H1 (cell line): Measurements from ENCODE around the gene DHX57. TPM values are rescaled to one million over a fixed set of nuclear protein-coding genes. Genes with fewer than 3 reads are reported as not detected.

Experiments
- NANOG ChIP-seq: IDR thresholded peaks from 2 replicates; pipeline ENCODE4 v1.6.1; 2011; ENCODE audit warnings: low read length, low read depth, mild to moderate bottlenecking, inconsistent platforms; ENCODE audit not compliant: insufficient read depth, poor library complexity, severe bottlenecking
- TBP ChIP-seq: IDR thresholded peaks from 2 replicates; pipeline ENCODE4 v1.6.1; 2011; ENCODE audit warnings: low read depth, low read length, improper control_type of control experiment
- TEAD4 ChIP-seq: IDR thresholded peaks from 2 replicates; pipeline ENCODE4 v1.6.1; 2012; ENCODE audit warnings: low read depth, low read length, inconsistent platforms, mixed read lengths
- polyA plus RNA-seq, 7 experiments: library from polyadenylated mRNA; depleted of rRNA in 3 of 7; stranded (reverse) in 5 of 7; unstranded in 2 of 7; fragments of >200 nt in 5 of 7; fragments of 200-250 nt in 2 of 7; gene quantifications; 1 replicate in 5 of 7; 2 replicates in 1 of 7; 4 replicates in 1 of 7; pipeline versions ENCODE4 v1.2.1 to v1.2.3, GENCODE V29; 2011 to 2013; ENCODE audit warnings: missing spikeins in 2 of 7, mixed read lengths in 2 of 7
- total RNA-seq: library from RNA; stranded (reverse); fragmentation: NEBNext Ultra II Directional; extraction: Animal tissue kit (Norgen Biotek cat#: 25700); gene quantifications from 2 replicates; pipeline ENCODE4 v1.2.1, GENCODE V29; 2021

Gene DHX57
- total and polyA plus RNA-seq, 2 of the 8 experiments (the other 6 are each of a cell fraction or from before 2014, with no cell fraction given), result 10.7 to 32.9 TPM

GRCh38 chr2:38922389-38922788 lies 46.7 kb upstream of the DHX57 start (continued):
- TF ChIP-seq NANOG (no peak), TBP (no peak), TEAD4 (no peak)
